T47D (cell line): ENCODE measurements around the gene C1QA.

Source experiments
- DNase-seq, 2 experiments: peaks; one replicate each; pipeline versions ENCODE4 v3.0.0 to v3.0.0-alpha.2; 2011 to 2012; ENCODE audit warnings: low read depth in 1 of 2, low spot score in 1 of 2
- JUND ChIP-seq: IDR thresholded peaks from 2 replicates; pipeline ENCODE4 v1.6.1; 2012; ENCODE audit warnings: low read depth
- in situ Hi-C: cut with HindIII; loops from 2 replicates; pipeline ENCODE4 v1.10.0; 2016; ENCODE audit warnings: low sequenced_read_pairs, low pct_unique_long_range_greater_than_20kb

The C1QA gene, protein sequence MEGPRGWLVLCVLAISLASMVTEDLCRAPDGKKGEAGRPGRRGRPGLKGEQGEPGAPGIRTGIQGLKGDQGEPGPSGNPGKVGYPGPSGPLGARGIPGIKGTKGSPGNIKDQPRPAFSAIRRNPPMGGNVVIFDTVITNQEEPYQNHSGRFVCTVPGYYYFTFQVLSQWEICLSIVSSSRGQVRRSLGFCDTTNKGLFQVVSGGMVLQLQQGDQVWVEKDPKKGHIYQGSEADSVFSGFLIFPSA

DNA sequence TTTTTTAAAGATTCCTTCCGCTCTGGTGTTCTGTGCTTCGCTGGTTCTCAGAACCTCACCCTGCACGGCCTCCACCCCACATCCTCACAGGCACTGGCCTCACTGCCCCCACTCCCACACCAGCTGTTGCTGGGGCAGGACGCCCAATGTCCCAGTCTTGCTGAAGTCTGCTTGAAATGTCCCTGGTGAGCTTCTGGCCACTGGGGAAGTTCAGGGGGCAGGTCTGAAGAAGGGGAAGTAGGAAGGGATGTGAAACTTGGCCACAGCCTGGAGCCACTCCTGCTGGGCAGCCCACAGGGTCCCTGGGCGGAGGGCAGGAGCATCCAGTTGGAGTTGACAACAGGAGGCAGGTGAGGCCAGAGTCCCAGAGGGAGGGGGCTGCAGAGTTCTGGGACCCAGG, at the start of gene C1QA:
Gene C1QA (plus strand): TSS at position 276 of the 400 bp plus-strand sequence. CDS start 989 bp downstream, outside the sequence.
- in situ Hi-C loops, result no loop called here
- no peak for DNase-seq
- no peak for TF ChIP-seq JUND

DNA sequence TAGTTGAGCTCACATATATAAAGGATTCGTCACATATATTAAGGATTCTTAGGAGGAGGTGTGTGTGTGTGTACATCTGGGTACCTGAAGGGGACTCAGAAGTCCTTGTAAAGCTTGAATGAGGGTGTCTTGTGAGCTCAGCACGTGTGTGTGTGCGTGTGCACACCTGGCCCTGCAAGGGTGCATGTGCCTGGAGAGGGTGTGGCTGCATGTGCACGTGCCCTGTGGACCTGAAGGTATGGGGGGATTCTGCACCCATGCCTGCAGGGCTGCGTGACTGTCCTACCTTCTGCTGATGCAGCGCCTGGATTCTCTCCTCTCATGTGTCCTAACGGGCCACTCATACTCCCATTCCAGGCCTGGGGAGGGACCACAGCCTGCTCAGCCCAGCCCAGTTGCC, 49.2 kb upstream of the C1QA start:
- TF ChIP-seq JUND, result no peak
- no peak for DNase-seq
- in situ Hi-C loops, result no loop called here

DNA sequence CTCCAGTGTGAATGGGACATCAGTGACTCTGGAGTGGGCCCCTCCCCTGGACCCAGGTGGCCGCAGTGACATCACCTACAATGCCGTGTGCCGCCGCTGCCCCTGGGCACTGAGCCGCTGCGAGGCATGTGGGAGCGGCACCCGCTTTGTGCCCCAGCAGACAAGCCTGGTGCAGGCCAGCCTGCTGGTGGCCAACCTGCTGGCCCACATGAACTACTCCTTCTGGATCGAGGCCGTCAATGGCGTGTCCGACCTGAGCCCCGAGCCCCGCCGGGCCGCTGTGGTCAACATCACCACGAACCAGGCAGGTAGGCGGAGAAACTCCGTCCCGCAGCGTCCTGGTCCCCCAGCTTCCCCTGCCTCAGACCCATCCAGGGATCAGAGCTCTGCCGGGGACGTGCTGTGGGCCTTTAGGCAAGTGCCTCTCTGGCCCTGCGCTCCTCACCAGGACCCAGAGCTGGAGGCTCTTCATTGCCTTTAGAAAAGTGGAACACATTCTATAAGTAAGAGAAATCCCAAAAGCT, 47.5 kb upstream of the C1QA start:
- no peak for TF ChIP-seq JUND
- in situ Hi-C loops, result no loop called here
- no peak for DNase-seq

DNA sequence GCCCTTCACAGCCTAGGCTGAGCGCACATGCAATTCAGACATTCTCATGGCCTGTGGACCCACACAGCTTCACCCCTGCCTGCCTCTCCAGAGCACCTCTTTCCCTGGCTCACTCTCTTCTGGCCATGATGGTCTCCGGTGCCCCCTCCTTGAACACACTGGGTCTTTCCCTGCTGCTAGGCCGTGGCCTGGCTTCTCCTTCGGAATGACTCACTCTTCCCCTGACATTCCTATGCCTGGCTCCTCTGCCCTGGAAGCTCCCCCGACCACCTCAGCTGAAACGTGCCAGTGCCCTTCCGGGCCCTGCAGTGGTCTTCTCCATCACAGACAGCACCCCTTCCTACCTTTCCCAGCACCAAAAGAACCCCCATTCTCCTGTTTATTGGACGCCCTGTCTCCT, 44.9 kb upstream of the C1QA start:
- in situ Hi-C loops, result no loop called here
- DNase-seq, result no peak
- TF ChIP-seq JUND, result no peak

DNA sequence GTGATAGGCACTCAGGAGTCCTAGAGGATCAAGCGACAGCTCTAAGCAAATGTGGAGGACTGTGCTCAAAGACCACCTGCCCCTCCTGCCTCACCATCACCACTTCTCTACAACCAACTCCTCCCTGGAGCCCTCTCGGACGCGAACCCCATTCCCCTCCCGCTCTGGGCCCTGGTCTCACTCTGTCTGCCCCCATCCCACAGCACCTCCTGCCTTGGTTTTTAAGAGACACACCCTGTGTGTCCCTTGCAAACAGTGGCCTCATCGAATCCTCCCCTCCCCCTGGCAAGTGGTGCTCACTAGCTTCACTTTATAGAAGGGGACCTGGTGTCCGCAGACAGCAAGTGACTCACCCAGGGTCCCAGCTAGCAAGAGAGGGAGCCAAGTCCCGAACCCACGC, 44.4 kb upstream of the C1QA start:
- in situ Hi-C loops, result no loop called here

DNA sequence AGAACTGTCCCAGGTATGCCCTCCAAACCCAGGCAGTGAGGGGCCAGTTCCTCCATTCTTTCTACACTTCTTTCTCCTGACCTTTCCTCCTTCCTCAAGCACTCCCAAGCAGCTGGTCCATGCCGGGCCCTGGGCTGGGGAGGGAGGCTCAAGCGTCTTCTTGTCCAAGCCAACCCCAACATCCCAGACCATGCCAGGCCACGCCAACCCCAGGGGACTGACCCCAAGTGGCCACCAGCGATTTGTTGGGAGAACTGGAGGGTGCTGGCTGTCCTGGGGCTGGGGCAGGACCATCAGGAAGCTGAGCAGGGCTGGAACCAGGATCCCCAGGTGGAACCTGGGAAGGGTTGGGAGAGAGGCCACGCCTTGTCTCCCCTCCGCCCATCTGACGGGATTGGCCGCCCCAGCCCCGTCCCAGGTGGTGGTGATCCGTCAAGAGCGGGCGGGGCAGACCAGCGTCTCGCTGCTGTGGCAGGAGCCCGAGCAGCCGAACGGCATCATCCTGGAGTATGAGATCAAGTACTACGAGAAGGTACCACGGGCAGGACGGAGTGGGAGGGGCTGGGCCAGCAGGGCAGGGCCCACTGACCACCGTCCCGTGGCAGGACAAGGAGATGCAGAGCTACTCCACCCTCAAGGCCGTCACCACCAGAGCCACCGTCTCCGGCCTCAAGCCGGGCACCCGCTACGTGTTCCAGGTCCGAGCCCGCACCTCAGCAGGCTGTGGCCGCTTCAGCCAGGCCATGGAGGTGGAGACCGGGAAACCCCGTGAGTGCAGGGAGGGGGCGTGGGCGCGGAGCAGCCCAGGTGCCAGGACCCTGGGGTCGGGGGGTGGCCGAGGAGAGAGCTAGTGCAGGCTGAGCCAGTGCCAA, 43.3 kb upstream of the C1QA start:
- in situ Hi-C loops, result no loop called here
- TF ChIP-seq JUND, result no peak
- DNase-seq, result no peak

More for the DNA sequence above, 44.4 kb upstream of the C1QA start:
- DNase-seq, result no peak
- TF ChIP-seq JUND, result no peak

DNA sequence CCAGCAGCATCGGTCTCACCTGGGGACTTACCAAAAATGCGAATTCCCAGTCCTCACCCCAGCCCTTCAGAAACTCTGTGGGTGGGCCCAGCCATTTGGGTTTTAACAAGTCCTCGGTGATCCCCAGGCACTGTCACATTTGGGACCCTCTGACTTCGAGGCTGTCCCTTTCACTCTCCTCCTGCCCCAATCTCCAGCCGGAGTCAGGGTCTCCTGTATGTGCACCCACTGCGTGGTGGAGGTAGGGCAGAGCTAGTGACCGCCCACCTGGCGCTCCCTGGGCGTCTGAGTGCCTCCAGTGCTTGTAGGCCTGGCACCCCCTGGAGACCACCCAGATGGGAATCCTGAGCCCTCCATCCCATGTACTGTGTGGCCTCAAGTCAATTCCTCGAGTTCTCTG, 42.0 kb upstream of the C1QA start:
- in situ Hi-C loops, result no loop called here
- no peak for TF ChIP-seq JUND
- no peak for DNase-seq

DNA sequence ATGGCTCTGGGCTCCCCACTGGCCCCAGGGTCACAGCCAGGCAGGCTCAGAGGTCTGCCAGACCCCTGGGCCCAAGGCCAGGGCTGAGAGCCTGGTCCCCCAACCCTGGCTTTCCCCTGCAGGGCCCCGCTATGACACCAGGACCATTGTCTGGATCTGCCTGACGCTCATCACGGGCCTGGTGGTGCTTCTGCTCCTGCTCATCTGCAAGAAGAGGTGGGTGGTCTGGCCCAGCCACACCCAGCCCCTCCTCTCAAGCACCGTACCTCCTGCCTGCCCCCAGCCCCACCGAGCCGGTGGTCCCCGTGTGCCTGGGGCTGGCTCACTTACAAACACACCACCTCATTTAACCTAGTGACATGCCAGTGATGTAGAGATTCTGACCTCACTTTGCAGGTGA, 41.3 kb upstream of the C1QA start:
- in situ Hi-C loops, result no loop called here
- TF ChIP-seq JUND, result no peak
- DNase-seq, result no peak

DNA sequence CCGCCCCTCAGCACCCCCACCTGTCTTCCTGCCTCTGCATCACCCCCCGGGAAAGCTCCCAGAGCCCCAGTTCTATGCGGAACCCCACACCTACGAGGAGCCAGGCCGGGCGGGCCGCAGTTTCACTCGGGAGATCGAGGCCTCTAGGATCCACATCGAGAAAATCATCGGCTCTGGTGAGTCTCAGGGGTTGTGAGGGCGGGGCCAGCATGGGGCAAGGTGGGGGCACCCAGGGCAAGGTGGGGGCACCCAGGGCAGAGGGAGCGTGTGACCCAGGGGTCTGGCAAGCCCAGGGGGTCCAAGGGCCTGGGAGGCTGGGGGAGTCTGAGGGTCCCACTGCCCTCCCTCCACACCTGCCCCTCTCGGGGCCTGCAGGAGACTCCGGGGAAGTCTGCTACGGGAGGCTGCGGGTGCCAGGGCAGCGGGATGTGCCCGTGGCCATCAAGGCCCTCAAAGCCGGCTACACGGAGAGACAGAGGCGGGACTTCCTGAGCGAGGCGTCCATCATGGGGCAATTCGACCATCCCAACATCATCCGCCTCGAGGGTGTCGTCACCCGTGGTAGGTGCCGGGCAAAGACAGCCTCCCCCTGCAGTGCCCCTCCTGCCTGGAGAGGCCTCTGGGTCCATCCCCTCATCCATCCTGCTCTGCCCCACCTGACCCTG, 39.0 kb upstream of the C1QA start:
- no peak for TF ChIP-seq JUND
- in situ Hi-C loops, result no loop called here
- DNase-seq, result no peak

DNA sequence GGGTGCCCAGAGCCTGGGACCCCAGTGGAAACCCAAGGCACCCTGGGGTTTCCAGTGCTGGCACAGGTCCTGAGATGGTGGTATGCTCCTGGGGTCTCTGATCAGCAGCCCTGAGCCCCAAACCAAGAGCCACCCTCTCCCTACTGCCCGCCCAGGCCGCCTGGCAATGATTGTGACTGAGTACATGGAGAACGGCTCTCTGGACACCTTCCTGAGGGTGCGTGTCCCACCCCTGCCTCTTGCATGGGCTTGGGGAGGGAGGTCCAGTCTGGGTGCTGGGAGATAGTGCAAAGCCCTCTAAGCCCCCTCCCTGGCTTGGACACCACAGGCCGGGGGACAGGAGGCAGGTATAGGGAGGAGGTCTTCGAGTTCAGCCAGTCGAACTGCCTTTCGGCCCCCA, 38.4 kb upstream of the C1QA start:
- no peak for TF ChIP-seq JUND
- in situ Hi-C loops, result no loop called here
- no peak for DNase-seq

DNA sequence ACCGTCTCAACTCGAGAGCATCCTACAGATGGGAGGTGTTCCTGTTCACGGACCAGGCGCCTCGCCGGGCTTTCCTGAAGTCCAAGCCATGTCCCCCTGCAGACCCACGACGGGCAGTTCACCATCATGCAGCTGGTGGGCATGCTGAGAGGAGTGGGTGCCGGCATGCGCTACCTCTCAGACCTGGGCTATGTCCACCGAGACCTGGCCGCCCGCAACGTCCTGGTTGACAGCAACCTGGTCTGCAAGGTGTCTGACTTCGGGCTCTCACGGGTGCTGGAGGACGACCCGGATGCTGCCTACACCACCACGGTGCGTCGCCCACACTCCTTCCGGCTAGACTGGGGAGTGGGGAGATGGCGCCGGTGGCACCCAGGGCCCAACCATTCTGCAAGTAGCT, 37.7 kb upstream of the C1QA start:
- no peak for DNase-seq
- no peak for TF ChIP-seq JUND
- in situ Hi-C loops, result no loop called here

DNA sequence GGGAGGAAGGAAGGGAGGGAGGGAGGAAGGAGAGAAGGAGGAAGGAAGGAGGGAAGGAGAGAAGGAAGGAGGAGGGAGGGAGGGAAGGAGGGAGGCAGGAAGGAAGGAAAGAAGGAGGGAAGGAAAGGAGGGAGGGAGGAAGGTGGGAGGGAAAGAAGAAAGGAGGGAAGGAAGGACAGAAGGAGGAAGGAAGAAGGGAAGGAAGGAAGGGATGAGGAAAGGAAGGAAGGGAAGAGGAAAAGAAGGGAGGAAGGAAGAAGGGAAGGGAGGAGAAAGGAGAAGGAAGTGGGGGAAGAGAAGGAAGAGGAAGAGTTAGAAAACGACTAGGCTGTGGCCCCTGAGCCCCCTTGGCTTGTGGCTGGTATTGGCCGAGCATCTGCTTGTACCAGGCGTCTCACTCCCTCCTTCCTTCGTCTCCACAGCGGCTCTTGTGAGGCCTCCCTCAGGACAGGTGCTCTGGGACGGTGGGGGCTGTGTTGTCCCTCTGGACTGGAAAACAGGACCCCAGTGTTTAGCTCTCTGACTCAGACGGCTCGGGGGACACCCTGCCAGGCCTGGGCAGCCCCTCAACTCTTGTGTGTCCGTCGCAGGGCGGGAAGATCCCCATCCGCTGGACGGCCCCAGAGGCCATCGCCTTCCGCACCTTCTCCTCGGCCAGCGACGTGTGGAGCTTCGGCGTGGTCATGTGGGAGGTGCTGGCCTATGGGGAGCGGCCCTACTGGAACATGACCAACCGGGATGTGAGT, 36.2 kb upstream of the C1QA start:
- in situ Hi-C loops, result no loop called here
- DNase-seq, result peak; percentile 52 to 57
- TF ChIP-seq JUND, result no peak
